Activated T-cell treated with anti-CD3 and anti-CD28 coated beads, Interleukin-2, amount 50 U/mL, for 48 hours (primary cell): ENCODE data around the gene PLEKHG3.

Experiments
- DNase-seq, 2 experiments: peaks; one replicate each; pipeline ENCODE4 v3.0.0-alpha.2; 2020

Gene PLEKHG3

DNA sequence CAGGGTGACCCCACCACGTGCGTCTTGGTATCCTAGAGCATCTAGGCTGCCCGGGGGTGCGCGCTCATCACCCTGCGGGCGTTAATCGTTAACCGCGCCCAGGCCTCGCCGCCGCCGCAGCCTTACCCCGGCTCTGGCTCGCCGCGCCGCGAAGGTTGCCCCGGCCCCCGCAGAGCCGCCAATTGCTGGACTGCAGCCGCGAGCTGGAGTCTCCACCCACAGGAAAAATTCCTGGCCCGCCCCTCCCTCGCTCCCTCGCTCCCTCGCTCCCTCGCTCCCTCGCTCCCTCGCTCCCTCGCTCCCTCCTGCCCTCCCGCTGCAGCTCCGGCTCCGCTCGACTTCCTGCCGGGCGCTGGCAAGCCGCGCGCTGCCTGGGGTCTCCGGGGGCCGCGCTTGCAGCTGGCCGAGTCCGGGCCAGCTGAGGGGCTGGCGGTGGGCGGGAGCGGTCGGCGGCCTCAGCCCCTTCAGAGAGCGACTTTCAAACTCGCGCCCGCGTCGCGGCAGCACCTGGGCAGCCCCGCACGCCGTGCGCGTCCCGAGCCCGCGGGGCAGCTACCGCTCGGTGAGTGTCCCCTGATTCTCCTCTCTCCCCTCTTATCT, at the start of gene PLEKHG3:
Gene PLEKHG3 (plus strand): TSS at position 282 of the 600 bp plus-strand sequence. CDS start 23,208 bp downstream, outside the sequence.
- DNase-seq: peak; percentile 38 to 48

DNA sequence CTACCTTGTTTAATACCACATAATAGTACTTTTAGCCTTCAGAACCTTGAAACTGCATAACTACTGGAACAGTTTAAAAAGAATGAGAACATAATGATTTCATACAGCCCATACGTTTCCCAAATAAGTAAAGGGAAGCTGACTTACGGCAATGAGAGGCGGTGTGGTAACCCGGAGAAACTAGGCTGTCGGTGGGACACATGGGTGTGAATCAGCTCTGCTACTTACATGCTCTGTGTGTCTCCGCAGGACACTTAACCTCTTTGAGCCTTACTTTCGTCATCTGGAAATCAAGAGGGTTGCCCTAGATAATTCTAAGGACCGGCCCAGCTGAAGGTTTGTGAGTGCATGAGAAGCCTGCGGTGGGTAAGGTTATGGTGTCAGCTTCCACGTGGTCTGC, 49.3 kb upstream of the PLEKHG3 start:
- DNase-seq: no peak

GRCh38 chr14:64656986-64657385, 47.2 kb upstream of the PLEKHG3 start:
- DNase-seq: no peak

- no peak for DNase-seq
These were observed 46.0 kb upstream of the PLEKHG3 start for GRCh38 chr14:64658201-64658600.

DNA sequence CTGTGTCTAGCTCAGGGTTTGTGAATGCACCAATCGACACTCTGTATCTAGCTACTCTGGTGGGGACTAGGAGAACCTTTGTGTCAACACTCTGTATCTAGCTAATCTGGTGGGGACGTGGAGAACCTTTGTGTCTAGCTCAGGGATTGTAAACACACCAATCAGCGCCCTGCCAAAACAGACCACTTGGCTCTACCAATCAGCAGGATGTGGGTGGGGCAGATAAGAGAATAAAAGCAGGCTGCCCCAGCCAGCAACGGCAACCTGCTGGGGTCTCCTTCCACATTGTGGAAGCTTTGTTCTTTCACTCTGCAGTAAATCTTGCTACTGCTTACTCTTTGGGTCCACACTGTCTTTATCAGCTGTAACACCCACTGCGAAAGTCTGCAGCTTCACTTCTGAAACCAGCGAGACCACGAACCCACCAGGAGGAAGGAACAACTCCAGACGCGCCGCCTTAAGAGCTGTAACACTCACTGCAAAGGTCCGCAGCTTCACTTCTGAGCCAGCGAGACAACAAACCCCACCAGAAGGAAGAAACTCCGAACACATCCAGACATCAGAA, 45.4 kb upstream of the PLEKHG3 start:
- DNase-seq: peak in 1 of 2 experiments; percentile 25

- no peak for DNase-seq
These were observed 44.9 kb upstream of the PLEKHG3 start for GRCh38 chr14:64659366-64659765.

GRCh38 chr14:64663174-64663573, 41.0 kb upstream of the PLEKHG3 start:
- no peak for DNase-seq

DNA sequence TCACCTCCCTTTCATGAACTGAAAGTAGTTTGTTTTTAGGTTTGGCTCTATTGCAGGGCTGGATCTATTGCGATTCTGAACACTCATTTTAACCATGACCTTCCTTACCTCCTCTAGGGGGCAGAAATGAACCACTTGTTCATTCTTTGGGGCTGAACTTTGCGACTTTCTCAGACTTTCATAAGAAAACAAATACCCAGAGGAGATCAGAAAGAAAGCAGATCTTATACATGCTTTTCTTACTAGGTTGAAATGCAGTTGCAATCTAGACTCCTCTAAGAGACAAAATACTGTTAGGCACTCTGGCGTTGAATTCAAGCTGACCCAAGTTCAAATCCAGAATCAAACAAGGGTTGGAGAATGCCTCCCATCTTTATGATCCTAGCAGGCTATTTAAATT, 32.6 kb upstream of the PLEKHG3 start:
- no peak for DNase-seq

DNA sequence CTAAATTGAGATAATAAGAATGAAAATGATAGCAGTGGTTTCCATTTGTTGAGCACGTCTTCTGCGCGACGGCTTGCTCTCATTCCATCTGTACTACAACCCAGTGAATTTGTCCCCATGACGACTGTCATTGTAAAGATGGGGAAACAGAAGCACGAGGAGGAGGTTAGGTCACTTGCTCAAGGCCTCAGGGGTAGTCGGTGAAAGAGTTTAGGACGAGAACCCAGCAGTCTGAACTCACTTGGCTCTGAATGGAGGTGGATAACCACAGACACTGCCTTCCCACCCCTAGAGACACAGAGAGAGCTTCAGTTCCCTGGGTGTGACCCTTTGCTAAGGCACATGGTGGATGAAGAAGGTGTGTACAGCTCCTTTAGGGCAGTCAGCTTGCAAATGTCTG, 30.9 kb upstream of the PLEKHG3 start:
- no peak for DNase-seq

GRCh38 chr14:64673748-64674147, 30.5 kb upstream of the PLEKHG3 start:
- peak; percentile 33 to 38 for DNase-seq

DNA sequence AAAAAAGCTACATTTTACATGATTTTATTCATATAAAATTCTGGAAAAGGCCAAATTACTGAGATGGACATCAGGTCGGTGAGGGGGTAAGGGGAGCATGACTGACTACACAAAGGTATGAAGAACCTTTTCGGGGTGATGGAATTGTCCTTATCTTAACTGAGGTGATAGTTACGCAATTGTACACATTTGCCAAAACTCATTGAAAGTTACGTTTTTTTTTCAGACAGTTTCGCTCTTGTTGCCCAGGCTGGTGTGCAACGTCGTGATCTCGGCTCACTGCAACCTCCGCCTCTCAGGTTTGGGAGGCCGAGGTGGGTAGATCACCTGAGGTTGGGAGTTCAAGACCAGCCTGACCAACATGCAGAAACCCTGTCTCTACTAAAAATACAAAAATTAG, 29.4 kb upstream of the PLEKHG3 start:
- no peak for DNase-seq

GRCh38 chr14:64675312-64675711, 28.9 kb upstream of the PLEKHG3 start:
- no peak for DNase-seq

DNA sequence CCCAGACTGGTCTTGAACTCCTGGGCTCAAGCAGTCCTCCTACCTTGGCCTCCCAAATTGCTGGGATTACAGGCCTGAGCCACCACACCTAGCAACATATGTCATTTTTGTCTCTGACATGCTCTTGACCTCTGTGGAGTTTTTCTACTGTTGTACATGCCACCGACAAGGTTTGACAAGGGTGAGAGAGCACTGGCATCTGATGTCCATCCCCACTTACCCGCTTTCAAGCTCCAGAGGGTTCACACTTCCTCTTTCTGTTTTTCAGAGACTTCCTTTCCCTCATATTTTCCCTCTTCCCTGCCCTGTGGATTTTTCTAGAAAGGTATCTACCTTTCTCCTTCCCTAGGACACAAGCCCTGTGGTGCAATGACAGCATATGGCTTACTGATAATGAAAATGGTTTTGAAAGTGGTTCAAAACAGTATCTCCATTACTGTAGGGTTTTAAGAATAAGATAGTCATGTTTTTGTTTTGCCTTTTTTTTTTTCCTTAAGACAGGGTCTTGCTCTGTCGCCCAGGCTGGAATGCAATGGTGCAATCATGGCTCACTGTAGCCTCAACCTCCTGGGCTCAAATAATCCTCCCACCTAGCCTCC, 27.7 kb upstream of the PLEKHG3 start:
- DNase-seq: no peak

- DNase-seq: no peak
These were observed 24.1 kb upstream of the PLEKHG3 start for GRCh38 chr14:64680013-64680713.

DNA sequence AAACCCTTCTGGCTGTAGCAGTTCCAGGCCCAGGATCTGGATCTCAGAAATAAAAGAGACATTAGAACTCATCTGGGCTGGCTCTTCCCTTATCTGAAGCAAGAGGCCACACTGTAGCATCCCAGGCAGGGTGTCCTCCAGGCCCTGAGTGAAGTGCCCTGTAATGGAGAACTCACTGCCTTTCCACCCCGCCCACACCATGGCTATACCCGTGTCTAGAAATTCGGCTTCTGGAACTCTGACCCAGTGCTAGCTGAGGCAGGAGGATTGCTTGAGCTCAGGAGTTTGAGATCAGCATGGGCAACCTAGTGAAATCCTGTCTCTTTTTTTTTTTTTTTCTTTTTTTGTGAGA, 23.5 kb upstream of the PLEKHG3 start:
- no peak for DNase-seq

- no peak for DNase-seq
These were observed 22.2 kb upstream of the PLEKHG3 start for GRCh38 chr14:64681796-64682710.

DNA sequence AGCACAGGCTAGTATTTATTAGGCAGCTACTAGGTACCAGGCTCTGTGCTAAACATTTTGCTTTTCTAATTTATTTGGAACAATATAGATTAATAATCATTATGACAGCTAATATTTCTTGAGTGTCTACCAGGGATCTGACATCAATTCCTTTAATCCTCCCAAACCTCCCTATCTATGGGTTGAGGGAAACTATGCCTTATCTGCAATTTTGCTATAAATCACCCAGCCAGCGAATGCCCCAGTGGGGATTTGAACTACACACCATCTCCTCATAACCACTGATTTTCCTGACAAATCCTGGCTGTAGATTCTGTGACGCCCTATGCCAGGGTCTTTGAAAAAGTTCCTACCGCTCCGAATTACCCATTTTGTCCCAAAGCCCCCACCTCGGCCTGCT, 21.4 kb upstream of the PLEKHG3 start:
- DNase-seq: no peak

DNA sequence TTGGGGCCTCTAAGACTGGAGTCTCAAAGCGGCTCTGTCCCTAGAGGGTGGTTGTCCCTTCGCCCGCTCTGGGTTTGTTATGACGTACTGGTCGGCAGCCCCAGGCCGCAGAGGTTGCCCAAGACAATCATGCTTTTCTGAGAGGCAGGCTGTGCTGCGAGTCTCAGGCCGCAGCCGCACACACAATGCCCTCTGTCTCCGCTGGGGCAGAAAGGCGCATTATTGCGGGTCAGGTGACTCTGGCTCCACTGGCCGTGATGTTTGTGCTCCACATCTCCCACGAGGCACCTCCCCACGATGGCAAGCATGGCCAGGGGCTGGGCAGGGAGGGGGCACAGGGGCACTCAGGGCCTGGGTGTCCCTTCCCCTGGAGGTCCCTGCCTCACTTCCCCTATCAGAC, 21.0 kb upstream of the PLEKHG3 start:
- DNase-seq: no peak

GRCh38 chr14:64684091-64684490, 20.1 kb upstream of the PLEKHG3 start:
- DNase-seq: no peak

DNA sequence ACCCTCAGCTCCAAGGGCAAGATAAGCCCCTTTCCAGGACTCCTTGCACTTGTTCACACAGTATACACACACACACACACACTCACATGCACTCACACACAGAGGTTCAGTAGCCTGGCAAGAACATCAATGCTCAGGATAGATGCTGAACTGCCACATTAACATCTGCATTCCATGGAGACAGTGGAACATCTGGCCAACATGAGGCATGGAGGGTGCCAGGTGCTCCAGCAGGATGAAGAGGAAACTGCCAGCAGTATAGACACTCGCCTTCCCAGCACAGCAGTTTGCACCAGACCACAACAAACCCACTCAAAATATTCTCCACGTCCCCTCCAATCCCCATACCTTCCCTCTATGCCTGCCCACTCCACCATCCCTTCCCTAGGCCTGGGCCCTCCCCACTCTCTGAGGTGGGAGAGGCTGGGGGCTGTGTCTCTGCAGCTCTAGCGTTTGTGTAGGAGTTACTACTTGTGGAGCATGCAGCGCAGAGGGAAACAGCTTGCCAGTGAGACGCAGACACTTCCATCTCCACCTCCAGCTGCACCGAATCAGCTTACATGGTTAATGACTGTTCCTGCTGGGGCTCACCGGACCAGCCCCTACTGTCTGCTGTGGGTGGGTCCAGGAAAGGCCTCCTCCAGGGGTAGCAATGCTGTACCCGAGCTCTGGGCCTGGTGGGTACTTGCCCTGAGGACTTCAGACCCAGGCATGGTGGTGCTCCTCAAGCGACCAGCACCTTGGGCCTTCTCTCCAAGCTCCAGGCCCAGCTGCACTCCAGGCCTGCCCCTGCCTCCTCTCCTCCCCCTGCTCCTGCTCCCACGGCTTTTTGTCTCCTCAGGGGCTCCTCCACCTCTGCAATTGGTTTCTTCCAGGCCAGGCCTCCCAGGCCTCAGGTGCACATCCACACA, 18.6 kb upstream of the PLEKHG3 start:
- DNase-seq: no peak

- no peak for DNase-seq
These were observed 18.0 kb upstream of the PLEKHG3 start for GRCh38 chr14:64686282-64686615.

- DNase-seq: no peak
These were observed 16.2 kb upstream of the PLEKHG3 start for GRCh38 chr14:64688031-64688430.
